GM18519 (cell line): Measurements from ENCODE around the gene SCAND1.

Experiments
- ATAC-seq: cut with Tn5 transposase; IDR thresholded peaks from one replicate; pipeline ENCODE4 v1.9.1; 2021; ENCODE audit warnings: mild to moderate bottlenecking, moderate library complexity; ENCODE audit not compliant: unreplicated experiment, low FRiP score

Gene SCAND1

GRCh38 chr20:35908007-35908406 lies 46.3 kb downstream of the SCAND1 start:
- ATAC-seq, result no peak

GRCh38 chr20:35907017-35907701 lies 47.1 kb downstream of the SCAND1 start:
- no peak for ATAC-seq

GRCh38 chr20:35904982-35905663 lies 49.2 kb downstream of the SCAND1 start:
- ATAC-seq, result no peak

GRCh38 chr20:35903843-35904242 lies 50.5 kb downstream of the SCAND1 start:
- ATAC-seq, result no peak
